ENCODE measurements around the gene LINS1.
A peak's percentile ranks its signal among the peaks of the same experiment; 100 is the strongest.

The LINS1 gene, protein sequence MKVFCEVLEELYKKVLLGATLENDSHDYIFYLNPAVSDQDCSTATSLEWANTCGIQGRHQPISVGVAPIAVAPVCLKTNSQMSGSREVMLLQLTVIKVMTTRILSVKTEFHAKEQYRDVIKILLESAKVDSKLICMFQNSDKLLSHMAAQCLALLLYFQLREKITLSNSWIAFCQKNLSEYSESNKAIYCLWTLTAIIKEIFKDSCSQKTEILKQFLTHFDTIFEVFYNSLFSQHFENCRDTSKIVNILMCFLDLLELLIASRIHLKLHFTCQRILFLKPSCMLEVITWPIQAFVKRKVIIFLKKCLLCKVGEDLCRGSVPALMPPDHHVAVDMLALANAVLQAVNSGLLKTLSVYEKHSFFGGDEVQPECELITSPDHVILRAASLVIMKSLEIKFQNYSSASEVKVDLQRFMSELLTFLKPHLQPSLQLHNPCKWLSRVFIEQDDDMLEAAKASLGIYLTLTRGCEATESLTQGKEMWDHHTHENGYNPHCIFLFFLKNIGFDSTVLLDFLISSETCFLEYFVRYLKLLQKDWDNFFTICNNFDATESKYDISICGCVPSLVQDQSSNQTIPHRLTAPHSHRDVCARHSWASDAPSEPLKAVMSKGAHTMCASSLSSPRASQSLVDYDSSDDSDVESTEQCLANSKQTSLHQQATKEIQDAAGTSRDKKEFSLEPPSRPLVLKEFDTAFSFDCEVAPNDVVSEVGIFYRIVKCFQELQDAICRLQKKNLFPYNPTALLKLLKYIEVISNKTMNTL

DNA sequence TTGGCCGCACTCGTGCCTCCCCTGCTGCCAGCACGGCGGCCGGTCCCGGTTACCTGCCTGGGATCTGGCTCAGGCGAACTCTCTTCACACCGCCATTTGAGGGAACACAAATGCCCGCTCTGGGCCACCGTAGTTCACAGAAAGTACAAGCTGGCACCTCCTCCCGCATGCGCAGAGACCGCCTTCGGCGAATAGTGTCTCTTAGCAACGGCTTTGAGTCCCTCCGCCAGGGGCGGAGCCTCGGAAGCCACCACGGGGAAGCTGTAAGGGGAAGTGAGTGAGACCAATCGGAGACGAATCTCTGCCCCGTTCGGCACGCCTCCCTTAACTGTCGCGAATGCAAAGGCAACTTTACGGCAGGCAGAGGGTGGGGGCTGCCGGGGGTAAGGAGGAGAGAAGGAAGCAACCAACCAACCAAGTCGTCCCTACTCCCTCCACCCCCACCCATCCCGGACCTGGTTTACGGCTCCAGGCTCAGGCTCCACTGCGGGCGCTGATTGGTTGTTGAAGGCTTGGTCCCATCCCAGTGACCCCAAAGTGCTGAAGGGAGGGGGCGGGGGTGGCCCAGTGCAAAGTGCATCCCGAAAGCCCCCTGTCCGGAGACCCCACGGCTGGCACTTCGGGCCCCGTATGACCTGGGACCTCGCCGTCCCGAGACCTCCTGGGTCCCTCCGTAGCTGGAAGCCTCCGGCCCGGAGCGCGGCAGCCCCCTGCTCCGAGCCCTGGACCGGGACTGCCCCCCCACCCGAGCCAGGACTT lies at the start of gene LINS1, which contains the start of gene ASB7:
Gene LINS1 (minus strand): TSS at position 121 of the 759 bp plus-strand sequence. CDS start 21,342 bp downstream, outside the sequence.
Gene ASB7 (plus strand): TSS at position 526 of the 759 bp plus-strand sequence. CDS start 9,628 bp downstream, outside the sequence.
- DNase-seq (ENCODE audit: low read depth) = peak; percentile 100

GRCh38 chr15:100651253-100651652 lies 49.3 kb upstream of the LINS1 start:
- peak; percentile 65 for DNase-seq (ENCODE audit: low read depth)

GRCh38 chr15:100650685-100651084 lies 48.7 kb upstream of the LINS1 start:
- no peak for DNase-seq (ENCODE audit: low read depth)

DNA sequence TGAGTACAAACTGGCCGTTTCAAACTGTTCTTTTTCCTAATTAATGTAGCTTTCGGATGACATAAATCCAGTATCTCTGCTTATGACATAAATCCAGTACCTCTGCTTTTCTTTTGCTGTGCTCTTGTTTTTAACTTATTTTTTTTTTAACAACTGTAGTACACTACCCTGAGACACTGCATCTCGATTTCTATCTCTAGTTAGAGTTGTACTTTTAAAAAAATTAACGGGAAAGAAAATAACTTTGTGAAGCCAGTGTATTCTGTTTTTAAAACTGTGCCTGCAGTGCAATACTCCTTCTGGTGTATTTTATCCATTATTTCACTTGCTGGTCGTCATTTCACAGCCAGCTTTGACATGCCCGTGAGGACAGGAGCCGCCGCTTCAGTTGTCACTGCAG lies 47.0 kb upstream of the LINS1 start:
- no peak for DNase-seq (ENCODE audit: low read depth)

DNA sequence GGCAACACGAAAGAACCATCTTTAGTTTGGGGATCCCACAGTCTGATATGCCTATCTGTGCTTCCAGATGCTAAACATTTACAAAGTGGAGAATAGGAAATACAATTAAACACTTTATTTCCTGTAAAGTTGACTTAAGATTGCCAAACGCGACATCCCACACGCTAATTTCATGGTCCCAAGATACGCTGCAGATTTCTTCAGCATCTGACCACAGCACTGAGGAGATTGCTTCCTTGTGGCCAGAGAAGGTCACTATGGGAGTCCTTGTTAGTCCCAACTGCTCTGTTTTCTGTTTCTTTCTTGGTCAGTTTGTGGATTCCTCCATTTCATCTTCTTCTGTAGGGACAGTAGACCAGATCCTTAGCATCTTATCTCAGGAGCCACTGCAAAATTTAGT lies 43.7 kb upstream of the LINS1 start:
- DNase-seq (ENCODE audit: low read depth) = no peak

DNA sequence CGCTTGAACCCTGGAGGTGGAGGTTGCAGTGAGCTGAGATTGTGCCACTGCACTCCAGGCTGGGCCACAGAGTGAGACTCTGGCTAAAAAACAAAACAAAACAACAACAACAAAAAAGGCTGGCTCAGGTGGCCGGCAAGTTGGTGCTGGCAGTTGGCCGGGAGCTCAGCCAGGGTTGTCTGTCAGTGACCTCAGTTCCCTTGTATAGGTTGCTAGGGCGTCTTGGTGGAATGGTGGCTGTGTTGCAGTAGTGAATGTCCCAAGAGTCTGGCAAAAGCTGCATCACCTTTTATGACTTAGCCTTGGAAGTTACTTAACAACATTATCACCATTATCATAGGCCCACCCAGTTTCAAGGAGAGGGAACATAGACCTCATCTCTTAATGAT lies 41.0 kb upstream of the LINS1 start:
- no peak for DNase-seq (ENCODE audit: low read depth)

GRCh38 chr15:100642213-100642949 lies 40.4 kb upstream of the LINS1 start:
- DNase-seq (ENCODE audit: low read depth) = no peak

DNA sequence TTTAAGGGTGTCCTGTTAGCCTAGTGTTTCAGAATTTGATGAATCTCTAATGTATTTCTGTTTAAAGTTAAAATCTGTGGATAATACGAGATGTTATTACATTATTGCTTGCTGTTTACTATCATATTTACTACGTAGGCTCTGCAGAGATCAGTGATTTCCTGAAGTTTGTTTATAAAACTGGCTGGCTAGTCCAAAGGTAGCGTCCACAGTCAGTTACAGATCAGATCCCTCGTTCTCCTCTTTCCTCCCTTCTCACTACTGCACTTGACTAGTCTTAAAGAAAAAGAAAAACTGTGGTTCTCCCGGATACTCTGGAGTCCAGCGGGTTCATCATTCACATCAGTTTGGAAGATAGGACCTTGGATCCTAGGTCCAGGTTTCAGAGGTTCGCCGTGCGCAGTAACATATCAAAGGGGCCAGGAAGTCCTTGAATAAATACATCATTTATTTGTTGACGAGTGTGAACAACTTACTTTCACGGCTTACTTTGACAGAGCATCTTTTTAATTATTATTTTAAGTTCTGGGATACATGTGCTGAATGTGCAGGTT lies 36.3 kb upstream of the LINS1 start:
- no peak for DNase-seq (ENCODE audit: low read depth)

DNA sequence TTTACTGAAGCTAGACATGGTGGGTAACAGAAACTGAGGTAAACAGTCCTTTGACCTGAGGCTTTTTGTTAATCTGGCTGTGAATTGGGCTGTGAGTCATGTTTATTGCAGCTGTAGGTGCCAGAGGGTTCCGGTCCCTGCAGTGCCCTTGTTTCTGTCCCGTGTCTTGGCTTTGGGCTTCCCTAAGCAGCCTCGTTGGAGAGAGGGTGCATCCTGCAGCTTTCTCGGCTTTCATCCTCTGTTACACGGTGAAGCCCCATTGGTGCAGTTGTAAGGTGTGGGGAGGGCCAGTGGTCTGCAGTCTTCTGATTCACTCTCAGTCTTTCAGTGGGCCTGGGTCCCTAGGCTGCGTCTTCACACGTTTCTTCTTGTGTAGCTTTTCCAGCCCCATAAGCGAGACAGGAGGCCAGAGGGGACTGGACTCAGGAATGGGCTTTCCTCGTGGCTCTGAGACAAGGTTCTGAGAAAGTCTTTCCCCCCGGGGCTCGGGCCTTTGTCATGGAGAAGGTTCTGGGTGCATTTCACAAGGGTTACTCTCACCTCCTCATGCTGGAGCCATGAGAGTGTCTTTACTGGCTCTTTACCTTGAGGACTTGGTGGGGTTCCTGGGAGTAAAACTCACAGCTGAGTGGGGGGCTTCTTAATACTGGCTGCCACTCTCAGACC lies 33.6 kb upstream of the LINS1 start:
- no peak for DNase-seq (ENCODE audit: low read depth)

GRCh38 chr15:100633763-100634075 lies 31.7 kb upstream of the LINS1 start:
- no peak for DNase-seq (ENCODE audit: low read depth)

GRCh38 chr15:100631831-100632230 lies 29.8 kb upstream of the LINS1 start:
- DNase-seq (ENCODE audit: low read depth) = no peak

GRCh38 chr15:100628746-100629145 lies 26.8 kb upstream of the LINS1 start:
- DNase-seq (ENCODE audit: low read depth) = no peak

GRCh38 chr15:100627789-100628395 lies 25.9 kb upstream of the LINS1 start:
- peak; percentile 69 for DNase-seq (ENCODE audit: low read depth)

GRCh38 chr15:100623301-100623700 lies 21.3 kb upstream of the LINS1 start:
- DNase-seq (ENCODE audit: low read depth) = peak; percentile 57

GRCh38 chr15:100616700-100617099 lies 14.7 kb upstream of the LINS1 start:
- DNase-seq (ENCODE audit: low read depth) = no peak

- no peak for DNase-seq (ENCODE audit: low read depth)
These were observed 13.8 kb upstream of the LINS1 start for GRCh38 chr15:100615801-100616200.

DNA sequence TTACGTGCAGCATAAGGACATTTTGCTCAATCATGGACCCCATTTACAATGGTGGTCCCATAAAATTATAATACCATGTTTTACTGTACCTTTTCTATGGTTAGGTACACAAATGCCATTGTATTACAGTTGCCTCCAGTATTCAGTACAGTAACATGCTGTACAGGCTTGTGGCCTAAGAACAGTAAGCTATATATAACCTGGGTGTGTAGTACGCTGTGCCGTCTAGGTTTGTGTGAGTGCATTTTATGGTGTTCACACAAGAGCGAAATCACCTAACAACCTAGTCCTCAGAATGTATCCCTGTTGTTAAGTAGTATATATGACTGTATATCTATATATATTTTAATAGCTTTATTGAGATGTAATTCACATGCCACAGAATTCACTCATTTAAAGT lies 12.9 kb upstream of the LINS1 start:
- no peak for DNase-seq (ENCODE audit: low read depth)

GRCh38 chr15:100614336-100614735 lies 12.4 kb upstream of the LINS1 start:
- DNase-seq (ENCODE audit: low read depth) = no peak

- DNase-seq (ENCODE audit: low read depth) = no peak
These were observed 11.2 kb upstream of the LINS1 start for GRCh38 chr15:100613208-100613607.

- DNase-seq (ENCODE audit: low read depth) = no peak
These were observed 10.6 kb upstream of the LINS1 start for GRCh38 chr15:100612539-100612938.
